HG03045 (cell line): Measurements from ENCODE around the gene SLC35D3.
"Not testable (repeated sequence)": the region's sequence is repeated elsewhere in the genome, so short reads cannot be mapped to it uniquely, and the experiment has no call there.

Source experiments
- ATAC-seq: cut with Tn5 transposase; IDR thresholded peaks from one replicate; pipeline ENCODE4 v1.9.1; 2021; ENCODE audit warnings: mild to moderate bottlenecking, moderate library complexity; ENCODE audit not compliant: unreplicated experiment

The SLC35D3 gene, protein sequence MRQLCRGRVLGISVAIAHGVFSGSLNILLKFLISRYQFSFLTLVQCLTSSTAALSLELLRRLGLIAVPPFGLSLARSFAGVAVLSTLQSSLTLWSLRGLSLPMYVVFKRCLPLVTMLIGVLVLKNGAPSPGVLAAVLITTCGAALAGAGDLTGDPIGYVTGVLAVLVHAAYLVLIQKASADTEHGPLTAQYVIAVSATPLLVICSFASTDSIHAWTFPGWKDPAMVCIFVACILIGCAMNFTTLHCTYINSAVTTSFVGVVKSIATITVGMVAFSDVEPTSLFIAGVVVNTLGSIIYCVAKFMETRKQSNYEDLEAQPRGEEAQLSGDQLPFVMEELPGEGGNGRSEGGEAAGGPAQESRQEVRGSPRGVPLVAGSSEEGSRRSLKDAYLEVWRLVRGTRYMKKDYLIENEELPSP

DNA sequence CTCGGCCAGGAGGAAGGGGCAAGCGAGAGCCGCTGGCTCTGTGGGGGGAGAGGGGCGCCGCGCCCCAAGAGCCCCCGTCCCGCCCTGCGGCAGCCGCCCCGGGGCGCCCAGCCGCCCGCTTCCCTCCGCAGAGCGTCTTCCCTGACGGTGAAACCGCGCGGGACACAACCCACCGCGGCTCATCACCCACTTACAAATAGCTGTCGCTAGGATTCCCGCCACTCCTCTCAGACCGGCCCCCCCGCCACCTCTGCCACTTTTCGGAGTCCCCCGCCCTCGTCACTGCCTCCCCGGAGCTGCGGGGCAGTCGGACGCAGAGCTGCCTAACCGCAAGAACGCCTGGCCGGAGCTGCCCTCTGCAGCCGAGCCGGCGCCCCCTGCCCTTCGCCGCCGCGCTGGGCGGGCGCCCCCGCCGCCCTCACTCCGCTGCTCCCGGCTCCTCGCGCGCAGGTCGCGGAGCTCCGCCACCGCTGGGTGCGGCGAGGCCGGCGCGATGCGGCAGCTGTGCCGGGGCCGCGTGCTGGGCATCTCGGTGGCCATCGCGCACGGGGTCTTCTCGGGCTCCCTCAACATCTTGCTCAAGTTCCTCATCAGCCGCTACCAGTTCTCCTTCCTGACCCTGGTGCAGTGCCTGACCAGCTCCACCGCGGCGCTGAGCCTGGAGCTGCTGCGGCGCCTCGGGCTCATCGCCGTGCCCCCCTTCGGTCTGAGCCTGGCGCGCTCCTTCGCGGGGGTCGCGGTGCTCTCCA, at the start of gene SLC35D3:
SLC35D3 (plus strand) TSS at position 366 of the 749 bp plus-strand sequence; CDS start at position 494, 128 bp downstream.
- ATAC-seq, result no peak

GRCh38 chr6:136873748-136874147, 48.4 kb upstream of the SLC35D3 start:
- ATAC-seq, result no peak

- not testable (repeated sequence) for ATAC-seq
These were observed 45.6 kb upstream of the SLC35D3 start for GRCh38 chr6:136876469-136876868.

GRCh38 chr6:136880748-136881460, 41.2 kb upstream of the SLC35D3 start:
- ATAC-seq, result no peak

- no peak for ATAC-seq
These were observed 36.0 kb upstream of the SLC35D3 start for GRCh38 chr6:136886091-136886490.

DNA sequence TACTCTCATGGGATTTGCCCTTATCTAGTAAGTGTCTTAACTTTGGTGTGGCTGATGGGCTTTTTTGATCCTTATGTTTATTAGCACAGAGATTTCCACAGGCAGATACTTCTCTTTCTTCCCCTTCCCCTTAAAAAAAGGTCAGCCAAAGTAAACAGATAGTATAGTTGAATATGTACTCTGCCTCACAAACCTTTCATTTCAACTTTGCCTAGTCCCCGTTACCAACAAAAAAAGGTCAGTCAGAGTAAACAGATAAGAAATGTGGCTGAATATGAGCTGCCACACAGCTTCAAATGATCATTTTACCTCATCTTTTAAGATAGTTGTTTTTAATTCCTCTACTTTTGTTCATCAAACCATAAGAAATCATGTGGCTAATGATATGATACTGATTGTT, 34.1 kb upstream of the SLC35D3 start:
- no peak for ATAC-seq

DNA sequence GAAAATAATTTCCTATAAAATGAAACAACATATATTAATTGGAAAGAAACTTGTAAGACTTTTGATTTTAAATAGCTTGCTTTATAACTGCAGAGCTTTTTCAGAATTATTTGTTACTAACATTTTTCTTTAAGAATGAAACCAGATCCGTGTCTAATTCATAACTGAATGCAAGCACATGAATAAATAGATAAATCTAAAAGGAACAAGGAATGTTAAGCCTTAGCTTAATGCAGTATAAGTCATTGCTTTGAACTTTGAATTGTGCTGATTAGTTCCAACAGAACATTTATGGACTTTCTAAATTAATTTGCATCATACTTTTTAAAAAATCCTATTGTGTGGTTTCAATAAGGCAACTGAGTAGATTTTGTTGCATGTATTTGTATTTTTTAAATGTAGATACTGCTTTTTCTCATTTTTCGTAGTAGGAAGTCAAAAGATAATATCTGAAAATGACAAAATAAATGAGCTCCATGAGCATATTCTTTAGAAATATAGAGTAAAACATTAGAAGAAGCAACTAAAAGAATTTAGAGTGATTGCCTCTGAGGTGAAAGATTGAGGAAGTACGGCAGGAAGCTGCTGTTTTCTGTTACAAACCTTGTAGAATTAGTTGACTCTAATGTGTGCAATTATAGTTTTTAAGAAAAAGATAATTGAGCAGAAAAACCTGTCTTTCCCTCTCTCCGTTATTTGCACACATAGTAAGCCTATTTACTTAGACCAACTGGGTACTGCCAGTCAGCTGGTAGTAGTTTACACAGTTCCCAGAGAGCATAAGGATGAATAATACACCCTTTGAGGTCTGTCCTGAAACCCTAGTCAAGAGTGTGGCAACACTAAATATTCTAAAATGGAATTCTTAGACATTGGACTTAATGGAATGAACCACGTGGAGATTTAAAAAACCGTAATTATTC, 32.6 kb upstream of the SLC35D3 start:
- no peak for ATAC-seq

DNA sequence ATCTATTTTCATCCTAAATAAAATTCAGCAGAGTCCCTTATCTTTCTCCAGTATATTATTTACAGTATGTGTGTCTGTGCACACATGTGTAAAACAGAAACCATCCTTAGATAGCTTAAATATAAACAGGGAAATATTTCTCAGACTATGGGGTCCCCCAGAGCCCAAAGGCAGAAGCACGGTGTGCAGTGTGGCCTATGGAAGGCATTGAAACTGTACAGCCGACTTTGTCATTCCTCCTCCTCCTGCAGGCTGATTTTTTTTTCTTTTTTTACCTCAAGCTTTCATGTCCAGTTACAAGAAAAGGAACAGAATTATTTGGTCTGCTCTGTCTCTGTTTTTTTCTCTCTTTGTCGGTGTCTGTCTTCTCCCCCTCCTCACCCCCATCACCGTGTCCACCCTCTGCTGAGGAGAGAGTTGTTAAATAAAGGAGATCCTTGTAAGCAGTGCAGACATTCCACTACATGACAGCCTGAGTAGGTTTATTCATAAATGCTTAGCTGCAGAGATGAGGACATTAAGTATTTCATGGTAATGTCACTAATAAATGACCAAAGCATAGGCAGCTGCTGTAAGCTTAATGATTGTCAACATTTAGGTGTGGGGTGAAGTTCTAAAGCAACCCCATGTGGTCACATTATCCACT, 31.8 kb upstream of the SLC35D3 start:
- ATAC-seq, result no peak

DNA sequence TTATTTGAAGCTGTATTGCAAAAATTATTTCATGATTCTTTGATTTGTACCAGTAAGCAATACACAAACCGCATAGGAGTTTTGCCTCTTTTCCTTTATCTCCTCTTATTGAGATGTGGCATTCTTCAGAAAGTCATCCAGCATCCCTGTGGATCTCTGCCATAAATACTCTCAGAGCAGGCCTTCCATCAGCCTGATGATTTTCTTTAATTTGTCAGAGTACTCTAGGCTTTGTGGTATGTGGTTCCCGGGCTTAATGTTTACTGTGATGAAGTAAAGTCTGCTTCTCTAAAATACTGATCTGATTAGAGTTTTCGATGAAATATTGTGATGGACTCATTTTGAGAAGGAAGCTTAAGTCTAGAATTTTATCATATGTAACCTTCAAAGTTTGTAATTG, 31.1 kb upstream of the SLC35D3 start:
- no peak for ATAC-seq

DNA sequence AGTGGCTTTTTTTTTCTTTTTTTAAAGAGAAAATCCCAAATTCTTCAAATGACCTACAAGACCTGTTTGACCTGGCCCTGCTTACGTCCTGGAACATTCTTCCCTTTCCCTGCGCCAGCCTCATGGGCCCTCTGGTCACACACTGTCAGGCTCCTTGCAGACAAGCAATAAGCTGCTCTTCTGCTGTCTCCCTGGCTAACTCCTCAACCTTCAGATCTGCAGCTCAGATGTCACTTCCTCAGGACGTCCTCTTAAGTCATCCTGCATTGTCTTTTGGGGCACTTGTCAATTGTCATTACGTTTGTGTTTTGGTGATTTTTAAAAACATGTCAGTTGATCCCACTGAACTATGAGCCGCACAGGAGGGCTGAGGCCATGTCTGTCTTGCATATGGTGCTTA, 28.9 kb upstream of the SLC35D3 start:
- no peak for ATAC-seq

- ATAC-seq, result no peak
These were observed 26.2 kb upstream of the SLC35D3 start for GRCh38 chr6:136895901-136896300.

DNA sequence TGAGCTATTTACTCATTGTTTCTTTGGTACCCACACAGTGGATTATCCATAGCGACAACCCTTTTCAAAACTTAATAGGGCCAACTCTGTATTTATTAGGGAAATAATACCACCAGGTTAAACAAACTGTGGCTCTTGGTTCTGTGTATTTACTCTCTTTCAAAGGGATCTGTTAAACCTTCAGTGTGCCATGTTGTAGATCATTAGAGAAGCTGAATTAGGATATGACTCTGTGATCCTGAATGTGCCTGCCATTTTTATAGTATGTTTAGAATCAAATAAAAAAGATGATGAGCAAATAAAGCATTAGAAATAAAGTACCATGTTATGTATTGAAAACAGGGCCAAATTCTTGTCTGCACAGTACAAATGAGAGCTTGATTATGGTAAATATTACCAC, 25.0 kb upstream of the SLC35D3 start:
- no peak for ATAC-seq

GRCh38 chr6:136901212-136901784, 20.8 kb upstream of the SLC35D3 start:
- ATAC-seq, result no peak

GRCh38 chr6:136904477-136904876, 17.6 kb upstream of the SLC35D3 start:
- ATAC-seq, result not testable (repeated sequence)

GRCh38 chr6:136914947-136915346, 7.2 kb upstream of the SLC35D3 start:
- ATAC-seq, result no peak

DNA sequence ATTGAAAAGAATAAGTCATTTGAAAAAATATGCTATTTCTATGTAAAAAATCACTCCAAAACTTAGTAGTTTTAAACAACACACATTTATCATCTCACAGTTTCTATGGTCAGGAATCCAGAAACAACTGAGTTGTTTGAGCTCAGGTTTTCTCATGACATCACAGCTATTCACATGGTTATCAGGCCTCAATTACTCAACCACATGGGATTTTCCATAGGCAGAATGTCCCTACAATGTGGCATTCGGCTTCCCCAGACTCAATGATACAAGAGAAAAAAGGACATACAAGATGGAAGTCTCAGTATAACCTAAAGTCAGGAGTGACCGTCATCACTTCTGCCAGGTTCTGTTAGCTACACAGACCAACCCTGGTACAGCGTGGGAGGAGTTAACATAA, 3.4 kb upstream of the SLC35D3 start:
- ATAC-seq, result no peak

- ATAC-seq, result no peak
These were observed 1.9 kb upstream of the SLC35D3 start for GRCh38 chr6:136920216-136920615.

DNA sequence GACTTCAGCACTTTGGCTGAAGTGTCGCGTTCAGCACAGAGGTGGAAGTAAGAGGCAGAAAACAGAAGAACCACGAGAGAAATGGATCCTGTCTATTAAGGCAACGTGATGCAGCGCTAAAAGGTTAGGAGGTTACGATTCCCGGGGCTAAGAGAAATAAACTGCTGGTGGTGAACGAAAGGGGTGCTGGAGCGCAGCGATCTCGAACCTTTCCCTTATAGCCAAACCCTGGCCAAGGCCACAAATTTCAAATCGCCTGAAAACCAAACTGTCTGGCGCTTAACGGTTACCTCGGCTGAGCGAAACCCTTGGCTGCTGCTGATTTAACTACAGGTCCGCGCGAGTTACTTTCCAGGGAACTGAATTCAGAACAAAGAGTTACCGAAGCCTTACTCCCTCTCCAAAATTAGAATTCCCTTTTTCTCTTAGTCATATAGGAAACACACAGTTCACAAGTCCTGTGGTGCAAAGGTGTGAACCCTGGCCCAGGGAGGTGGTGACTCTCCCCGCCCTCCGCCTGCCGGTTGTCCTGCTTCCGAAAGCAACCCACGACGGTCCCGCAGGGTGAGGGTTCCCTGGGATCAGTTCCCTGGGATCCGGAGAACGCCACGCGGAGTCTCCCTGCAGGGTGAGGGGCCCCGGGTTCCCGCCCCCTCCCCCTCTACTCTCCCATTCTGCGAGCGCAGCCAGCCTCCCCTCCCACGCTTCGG, 1.3 kb upstream of the SLC35D3 start:
- no peak for ATAC-seq

DNA sequence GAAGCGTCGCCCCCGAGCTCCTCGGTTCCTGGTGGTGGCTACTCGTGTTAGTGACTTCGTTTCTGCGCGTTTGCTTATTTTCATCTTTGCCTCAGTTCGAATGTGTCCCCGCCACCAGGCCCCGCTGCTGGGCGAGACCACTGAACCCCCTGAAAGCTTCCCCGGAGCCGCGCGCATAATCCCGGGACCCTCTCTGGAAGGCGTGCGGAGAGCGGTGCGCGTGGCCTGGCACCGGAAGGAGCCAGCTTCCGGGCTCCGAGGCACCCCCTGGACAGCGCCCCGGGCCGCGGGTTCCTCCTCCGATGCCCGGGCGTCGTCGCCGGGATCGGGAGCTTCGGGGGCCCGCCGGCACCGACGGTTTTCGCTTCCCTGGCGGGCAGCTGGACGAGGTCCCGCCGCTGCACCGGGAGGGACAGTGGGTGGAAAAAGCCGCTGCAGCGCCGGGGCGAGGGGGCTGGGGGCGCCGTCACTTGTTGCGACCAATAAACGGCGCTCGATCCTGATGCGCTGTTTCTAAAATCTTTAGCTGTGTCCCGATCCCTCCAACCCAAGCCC, 643 bp upstream of the SLC35D3 start:
- no peak for ATAC-seq
